Stimulated activated CD4-positive, alpha-beta T cell treated with anti-CD3 and anti-CD28 coated beads, Interleukin-4, amount 100 ng/mL, for 24 hours (primary cell): ENCODE data around the gene MBOAT7.
"Not testable (repeated sequence)": the region's sequence is repeated elsewhere in the genome, so short reads cannot be mapped to it uniquely, and the experiment has no call there.

Experiments used
- DNase-seq: peaks from one replicate; pipeline ENCODE4 v3.0.0-alpha.2; 2020

Gene MBOAT7, protein sequence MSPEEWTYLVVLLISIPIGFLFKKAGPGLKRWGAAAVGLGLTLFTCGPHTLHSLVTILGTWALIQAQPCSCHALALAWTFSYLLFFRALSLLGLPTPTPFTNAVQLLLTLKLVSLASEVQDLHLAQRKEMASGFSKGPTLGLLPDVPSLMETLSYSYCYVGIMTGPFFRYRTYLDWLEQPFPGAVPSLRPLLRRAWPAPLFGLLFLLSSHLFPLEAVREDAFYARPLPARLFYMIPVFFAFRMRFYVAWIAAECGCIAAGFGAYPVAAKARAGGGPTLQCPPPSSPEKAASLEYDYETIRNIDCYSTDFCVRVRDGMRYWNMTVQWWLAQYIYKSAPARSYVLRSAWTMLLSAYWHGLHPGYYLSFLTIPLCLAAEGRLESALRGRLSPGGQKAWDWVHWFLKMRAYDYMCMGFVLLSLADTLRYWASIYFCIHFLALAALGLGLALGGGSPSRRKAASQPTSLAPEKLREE

DNA sequence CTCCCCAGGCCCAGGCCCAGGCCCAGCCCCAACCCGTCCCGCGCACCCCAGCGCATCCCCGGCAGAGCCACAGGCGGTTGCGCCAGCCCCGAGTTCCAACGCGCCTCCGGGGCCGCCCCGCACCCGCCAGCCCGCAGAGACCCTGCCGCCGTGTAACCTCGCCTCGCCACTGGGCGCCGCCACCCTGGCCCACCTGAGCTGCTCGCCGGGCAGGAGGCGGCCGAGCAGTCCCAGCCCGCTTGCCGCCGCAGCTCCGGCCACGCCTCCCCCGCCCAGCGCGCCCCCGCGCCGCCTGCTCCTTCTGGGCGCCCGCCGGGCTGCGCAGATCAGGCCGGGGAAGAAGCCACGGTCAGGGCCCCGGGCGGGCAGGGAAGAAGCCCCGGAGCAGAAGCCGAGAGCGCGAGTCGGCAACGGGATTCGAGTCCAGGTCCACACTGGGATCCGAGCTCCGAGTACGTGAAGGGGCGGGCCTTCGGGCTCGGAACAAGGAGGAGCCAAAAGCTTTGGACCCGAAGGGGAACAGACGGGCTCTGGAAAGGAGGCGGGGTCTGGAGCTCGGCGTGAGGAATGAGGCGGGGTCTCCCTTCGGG is at the start of gene MBOAT7:
MBOAT7 (minus strand) TSS at position 436 of the 590 bp plus-strand sequence. CDS start 1,072 bp downstream, outside the sequence.
- DNase-seq = no peak

DNA sequence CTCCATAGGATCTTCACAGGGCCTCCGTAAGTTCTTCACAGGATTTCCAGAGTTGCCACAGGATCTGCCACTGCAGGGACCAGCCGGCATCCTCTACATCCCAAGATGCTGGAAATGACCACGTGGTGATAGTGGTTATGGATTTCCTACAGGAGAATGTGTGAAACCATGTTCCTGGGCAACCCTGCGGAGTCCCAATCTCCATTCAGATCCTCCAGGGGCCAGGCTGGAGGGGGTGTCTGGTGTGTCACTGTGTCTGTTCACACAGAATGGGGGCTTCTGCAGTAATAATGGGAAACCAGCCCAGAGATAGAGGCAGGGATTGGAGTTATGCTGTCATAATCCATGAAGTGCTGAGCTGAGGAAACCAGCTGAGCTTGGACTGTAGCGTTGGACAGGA is 44.6 kb upstream of the MBOAT7 start:
- DNase-seq = no peak

DNA sequence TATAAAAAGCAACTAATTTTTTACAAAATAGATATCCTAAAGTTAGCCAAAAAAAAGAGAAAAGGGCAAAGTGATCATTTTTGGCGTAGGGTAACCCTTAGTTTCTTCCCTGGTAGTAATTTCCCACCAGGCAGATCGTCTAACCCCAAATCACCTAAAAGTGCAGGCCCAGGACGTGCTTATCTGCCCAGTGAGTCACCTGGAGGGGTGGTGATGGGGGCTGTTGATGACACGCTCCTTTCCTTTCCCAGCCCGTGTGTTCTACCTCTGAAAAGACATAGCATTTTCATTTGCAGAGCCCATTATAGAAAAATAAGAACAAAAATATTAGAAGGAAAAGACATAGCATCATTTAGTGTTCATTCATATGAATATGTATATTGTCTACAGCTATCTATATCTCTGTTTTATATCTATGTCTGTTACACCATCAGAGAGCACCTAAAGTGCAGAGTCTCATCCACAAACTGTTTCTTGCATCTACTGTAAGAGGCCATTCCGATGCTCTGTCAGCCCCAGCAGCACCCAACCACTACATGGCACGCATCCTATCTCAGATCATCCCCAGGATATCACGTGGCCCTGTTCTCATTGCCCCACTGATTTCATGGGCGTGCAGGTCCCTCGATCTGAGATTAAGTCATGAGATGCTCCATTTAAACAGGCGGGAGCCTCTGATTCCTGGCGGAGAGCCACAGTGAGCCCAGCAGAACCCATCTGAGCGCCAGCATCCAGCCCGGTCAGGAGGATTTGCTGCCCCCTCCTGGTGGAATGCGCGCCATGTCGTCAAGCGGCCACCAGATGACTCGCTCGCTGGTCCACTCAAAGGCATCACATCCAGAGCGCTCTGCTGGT is 41.9 kb upstream of the MBOAT7 start:
- DNase-seq = peak; percentile 91

DNA sequence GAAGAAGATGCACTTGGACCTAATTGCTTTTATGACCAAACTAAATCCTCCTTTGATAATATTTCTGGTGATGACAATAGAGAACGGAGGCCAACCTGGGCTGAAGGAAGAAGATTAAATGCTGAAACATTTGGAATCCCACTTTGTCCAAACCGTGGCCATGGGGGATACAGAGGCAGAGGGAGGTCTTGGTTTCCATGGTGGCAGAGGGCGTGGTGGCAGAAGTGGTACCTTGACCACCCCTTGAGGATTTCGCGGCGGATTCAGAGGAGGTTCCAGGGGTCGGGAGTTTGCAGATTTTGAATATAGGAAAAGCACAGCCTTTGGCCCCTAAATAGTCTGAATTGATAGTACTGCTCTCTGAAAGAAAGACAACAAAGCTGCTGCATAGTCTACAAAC is 40.7 kb upstream of the MBOAT7 start:
- no peak for DNase-seq

DNA sequence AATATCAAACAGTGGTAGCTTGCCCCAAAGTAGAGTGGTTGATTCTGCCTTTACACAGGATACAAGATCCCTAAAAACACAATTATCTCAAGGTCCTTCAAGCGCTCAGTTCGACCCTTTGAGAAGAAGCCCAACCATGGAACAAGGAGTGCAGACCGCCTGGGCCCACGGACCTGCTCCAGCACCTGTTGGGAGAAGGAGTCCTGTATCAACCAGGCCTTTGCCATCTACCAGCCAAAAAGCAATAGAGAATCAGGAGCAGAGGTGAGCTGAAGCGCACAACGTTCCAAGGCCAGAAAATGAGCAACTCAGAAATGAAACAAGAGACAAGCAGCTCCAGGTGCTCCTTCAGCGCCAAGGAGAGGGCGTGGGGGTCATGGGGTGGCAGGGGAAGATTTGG is 39.8 kb upstream of the MBOAT7 start:
- no peak for DNase-seq

DNA sequence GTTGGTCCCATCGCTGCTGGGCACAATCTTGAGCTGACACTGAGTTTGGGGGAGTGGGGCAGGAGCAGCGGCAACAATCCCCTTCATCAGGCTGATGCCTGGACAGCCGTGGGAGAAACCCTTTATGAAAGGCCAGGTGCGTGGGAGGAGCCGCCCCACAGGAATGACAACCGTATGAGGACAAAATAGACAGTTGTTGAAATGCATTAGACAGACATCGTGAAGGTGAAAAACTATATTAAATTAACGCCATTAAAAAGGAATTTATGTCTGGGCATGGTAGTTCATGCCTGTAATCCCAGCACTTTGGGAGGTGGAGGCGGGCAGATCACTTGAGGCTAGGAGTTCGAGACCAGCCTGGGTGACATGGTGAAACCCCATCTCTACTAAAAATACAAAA is 35.2 kb upstream of the MBOAT7 start:
- not testable (repeated sequence) for DNase-seq

DNA sequence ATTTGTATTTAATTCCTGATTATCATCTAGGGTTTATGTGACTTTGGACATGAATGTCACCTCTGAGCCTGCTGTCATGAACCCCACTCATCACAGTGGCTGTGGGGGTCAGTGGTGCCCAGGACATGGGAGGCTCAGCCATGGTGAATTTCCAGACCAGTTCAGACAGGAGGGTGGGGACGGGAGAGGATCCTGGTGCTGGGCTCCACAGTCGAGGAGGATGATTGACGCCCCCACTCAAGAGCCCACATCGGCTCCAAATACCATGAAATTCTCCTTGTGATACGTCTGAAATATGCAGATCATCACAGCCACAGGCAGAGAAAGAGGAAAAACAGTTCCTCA is 34.5 kb upstream of the MBOAT7 start:
- not testable (repeated sequence) for DNase-seq

DNA sequence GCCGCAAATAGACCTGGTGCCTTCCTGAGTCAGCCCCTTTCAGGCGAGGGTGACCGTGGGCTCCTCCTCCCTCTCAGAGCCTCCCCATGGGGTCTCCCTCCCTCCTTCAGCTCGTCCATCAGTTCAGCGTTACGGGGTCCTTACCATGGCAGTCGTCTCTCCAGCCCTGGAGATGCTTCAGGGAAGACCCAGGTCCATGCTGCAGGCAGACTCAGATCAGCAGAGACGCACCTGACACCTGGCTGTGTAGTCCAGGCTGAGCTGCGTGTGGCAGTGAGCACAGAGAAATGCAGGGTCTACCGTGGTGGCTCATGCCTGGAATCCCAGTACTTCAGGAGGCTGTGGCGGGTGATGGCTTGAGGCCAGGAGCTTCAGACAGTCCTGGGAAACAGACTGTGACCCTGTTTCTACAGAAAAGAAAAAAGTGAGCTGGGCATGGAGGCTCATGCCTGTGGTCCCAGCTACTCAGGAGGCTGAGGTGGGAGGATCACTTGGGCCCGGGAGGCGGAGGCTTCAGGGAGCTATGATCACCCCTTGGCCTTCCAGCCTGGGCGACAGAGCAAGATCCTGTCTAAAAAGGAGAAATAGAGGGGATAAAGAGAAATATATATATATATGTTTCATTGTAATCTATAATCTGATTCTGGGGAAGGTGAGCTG is 34.0 kb upstream of the MBOAT7 start:
- not testable (repeated sequence) for DNase-seq

DNA sequence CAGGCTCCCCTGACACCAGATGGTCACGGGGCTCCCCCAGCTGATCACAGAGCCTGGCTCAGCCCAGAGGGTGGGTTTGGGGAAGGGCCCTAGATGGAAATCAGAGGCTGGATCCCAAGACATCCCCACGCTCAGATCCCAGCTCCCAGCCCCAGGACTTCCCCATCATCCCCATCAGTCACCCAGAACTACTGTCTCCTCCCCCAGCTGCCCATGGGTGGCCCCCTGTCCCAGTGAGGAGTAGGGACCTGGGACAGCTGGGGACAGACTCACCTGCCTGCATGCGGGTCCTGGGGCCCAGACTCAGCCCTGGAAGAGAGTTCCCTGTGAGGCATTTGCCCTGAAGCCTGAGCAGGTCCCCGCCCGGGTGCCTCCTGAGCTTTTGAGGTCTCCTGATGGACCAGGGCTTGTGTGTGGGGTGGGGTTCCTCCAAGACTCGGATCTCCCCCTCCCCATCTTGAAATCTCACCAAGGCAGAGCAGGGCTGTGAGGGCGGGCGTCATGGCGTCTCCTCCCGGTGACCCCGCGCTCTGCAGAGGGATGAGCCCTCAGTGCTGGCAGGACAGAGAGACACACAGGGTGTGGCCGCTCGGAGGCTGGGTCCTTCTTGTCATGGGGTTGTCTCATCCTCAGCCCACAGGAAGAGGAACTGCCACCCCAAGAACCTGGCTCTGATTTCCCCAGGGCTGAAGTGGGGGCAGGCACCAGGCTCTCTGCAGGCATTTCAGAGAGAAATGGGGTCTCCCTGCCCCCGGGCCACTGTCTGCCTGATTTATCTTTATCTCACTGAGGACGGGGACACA is 33.3 kb upstream of the MBOAT7 start, which contains the start of gene LILRB3:
LILRB3 (minus strand) TSS at position 534 of the 803 bp plus-strand sequence; CDS start at position 503, 31 bp downstream.
- DNase-seq = not testable (repeated sequence)

DNA sequence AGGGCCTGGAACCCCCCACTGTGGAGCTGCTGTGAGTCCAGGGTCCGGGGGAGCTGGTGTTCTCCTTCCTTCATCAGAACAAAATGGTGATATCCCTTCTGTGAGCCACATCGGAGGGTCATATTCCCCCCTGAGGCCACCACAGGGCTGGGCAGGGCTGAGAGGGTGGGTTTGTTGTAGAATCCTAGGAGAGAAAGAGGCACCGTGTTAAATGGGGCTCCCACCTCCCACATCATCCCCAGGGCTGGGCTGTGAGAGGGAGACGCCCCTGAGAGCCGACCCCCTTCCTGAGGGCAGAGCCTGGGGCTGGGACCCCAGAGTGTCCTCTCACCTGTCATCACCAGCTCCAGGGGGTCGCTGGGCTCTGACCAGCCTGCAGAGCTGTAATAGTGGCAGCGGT is 32.6 kb upstream of the MBOAT7 start:
- DNase-seq = not testable (repeated sequence)

DNA sequence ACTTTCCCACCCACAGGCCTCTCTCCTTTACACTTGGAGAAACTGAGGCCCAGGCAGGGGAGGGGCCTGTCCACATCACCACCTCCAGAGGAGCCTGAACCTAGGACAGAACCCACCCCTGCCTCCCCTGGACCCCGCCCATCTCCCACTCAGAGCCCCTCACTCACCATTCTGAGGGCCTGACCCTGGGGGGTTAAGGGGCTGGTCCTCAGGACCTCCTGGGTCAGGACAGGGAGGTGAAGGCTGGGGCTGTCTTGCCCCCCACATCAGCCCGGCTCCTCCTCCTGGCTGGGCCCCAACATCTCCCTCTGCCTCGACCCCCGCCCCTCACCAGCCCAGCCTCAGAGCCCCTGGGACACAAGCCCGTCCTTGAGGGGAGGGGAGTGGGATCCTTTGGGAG is 30.3 kb upstream of the MBOAT7 start:
- not testable (repeated sequence) for DNase-seq

DNA sequence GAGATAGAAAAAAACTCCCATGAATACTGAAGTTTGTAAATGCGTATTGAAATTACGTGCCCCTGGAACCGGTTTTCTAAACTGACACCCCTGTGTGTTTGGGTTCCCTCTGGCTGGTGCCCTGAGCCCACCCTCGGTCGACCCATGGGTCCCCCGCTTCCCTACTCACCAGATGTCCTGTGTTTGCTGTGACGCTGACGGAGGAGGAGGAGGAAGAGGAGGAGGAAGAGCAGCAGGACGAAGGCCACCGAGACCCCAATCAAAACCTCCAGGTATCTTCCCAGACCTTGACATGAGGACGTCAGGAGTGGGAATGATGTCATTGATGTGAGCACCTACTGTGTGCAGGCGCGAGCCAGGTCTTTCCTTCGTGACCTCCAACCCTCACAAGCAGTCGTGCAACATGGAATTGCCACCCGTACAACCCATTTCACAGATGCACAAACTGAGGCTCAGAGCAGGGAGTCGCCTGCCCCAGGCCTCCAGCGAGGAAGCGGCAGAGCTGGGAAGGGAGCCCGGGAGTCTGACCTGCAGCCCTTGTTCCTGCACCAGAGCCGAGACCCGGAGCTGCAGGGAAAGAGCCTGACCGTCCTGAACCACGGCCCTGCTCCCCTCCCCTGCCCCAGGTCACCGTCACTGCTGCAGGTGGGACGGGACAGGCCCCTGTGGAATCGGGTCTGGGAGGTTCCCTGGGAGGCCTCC is 29.7 kb upstream of the MBOAT7 start:
- no peak for DNase-seq

DNA sequence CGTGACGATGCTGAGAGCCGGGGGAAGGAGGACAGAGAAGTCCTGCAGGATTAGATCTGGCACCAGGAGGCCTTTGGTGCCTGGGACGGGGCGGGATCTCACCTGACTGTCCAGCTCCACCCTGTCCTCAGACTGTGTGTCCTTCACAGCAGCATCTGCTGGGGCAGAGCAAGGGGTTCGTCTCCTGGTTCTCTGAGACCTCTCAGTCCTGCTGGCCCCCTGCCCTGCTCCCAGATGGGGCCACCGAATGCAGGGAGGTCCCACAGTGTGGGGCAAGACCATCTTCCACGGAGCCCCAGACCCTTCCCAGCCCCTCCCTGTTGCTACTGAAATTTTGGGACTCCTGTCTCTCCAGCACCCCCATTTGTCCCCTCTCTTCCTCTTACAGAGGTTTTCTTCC is 28.9 kb upstream of the MBOAT7 start:
- DNase-seq = no peak

DNA sequence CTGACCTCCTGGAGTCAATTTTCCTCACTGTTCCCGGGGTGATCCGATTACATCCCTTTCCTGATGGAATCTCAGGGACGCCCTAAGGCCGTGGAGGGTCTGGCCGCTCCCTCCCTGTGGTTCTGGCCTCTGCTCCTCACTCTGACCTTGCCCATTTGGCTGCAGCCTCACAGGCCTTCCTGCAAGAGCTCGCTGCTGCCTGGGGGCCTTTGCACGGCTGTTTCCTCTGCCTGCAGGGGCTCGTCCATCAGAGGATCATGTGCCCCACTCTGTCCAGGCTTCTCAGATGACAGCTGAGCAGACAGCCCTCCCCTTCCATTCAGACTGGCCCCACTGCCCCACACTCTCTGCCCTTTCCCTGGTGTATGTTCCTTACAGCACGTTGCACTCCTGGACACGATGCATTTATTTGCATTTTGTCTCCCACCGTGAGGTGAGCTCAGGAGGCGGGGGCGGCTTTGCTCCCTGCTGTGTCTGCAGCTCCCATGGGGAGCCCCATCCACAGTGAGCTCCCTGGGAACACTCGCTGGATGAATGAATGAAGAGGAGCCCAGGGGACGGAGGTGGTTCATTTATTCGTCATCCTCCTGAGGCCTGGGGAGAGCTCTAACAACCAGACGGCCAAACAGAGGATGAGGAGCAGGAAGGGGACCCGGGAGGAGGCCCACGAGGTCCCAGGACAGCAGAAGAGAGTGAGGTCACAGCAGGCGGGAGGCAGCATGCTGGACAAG is 28.3 kb upstream of the MBOAT7 start:
- DNase-seq = not testable (repeated sequence)

DNA sequence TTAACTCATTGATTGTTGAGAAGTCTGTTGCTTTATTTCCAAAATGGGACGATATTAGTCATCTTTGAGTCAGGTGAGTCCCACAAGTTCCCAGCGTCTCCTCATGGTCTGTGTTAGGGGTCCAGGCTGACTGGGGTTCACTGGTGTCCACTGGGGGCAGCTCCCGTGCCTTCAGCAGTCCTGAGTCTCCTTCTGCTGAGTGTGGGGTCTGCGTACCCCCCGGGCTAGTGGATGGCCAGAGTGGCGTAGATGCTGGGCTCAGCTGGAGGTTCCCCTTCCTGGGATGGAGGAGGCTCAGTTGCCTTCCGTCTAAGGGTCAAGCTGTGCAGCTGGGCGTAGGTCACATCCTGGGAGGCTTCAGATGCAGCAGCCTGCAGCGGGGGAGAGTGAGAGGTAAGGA is 27.5 kb upstream of the MBOAT7 start:
- no peak for DNase-seq

DNA sequence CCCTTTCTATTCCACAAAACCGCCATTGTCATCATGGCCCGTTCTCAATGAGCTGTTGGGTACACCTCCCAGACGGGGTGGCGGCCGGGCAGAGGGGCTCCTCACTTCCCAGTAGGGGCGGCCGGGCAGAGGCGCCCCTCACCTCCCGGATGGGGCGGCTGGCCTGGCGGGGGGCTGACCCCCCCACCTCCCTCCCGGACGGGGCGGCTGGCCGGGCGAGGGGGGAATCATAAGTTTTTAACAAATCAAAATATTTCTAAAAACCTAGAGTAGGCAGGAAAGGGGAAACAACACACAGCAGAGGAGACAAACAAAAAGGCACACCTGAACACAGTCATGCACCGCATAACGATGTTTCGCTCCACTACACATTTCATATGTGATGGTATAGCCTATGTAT is 25.4 kb upstream of the MBOAT7 start:
- DNase-seq = not testable (repeated sequence)

DNA sequence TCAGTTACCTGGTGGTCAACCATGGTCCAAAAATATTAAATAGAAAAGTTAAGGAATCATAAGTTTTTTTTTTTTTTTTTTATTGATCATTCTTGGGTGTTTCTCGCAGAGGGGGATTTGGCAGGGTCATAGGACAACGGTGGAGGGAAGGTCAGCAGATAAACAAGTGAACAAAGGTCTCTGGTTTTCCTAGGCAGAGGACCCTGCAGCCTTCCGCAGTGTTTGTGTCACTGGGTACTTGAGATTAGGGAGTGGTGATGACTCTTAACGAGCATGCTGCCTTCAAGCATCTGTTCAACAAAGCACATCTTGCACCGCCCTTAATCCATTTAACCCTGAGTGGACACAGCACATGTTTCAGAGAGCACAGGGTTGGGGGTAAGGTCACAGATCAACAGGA is 24.8 kb upstream of the MBOAT7 start:
- DNase-seq = not testable (repeated sequence)

DNA sequence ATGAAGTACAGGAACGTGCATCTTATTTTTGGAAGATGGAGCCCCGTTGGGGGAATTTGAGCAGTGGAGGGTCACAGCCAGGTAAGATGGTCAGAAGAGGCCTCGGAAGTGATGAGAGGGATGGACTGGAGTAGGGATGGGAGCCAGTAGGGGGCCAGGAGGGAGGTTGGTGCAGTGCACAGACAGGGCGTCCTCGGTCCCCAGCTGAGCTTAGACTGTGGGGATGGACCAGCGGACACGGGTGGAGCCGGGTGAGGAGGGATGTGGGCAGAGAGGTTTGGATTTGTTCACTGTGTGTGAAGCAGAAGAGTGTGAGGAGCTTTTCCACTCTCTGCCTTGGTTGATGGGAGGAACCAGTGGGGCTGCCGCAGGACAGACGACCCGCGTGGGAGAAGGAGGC is 21.9 kb upstream of the MBOAT7 start:
- no peak for DNase-seq

DNA sequence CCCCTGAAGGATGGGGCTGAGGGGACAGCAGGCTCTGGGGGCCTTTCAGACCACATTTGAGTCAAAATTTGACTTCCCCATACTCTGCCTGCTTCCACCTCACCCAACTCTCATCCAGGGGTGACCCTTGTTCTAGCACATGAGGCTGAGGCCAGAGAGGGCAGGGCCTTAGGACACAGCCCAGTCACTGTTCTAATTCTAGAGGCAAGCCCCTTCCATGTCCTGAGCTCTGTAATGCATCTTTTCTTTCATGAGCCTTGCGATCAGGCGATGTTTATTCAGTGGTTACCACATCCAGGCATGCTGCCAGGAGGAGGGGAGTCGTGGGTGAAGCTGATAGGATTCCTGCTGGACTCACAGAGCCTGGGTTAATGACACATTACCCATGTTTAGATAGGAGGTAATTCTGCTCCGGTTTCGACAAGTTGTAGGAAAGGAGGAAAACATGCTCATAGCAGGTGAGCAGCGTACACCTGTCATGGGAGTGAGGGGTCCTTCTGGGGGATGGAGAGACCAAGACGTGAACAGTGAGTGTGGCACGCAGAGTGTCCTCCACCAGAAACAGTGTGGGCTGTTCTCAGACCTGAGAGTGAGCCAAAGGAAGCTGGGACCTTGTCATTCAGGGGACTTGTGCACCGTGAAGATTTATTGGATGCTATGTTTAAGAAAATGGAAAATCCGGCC is 20.6 kb upstream of the MBOAT7 start:
- no peak for DNase-seq
